ENCODE results near the gene DENND1A.
"Not testable (repeated sequence)": the region's sequence is repeated elsewhere in the genome, so short reads cannot be mapped to it uniquely, and the experiment has no call there.

DENND1A gene

GRCh38 chr9:123337971-123338370, 592.0 kb downstream of the DENND1A start:
- DNase-seq (ENCODE audit: low read depth) = no peak

- DNase-seq (ENCODE audit: low read depth) = no peak
Measured at GRCh38 chr9:123336959-123337358, 593.0 kb downstream of the DENND1A start.

- DNase-seq (ENCODE audit: low read depth) = no peak
Measured at GRCh38 chr9:123336449-123336848, 593.5 kb downstream of the DENND1A start.

DNA sequence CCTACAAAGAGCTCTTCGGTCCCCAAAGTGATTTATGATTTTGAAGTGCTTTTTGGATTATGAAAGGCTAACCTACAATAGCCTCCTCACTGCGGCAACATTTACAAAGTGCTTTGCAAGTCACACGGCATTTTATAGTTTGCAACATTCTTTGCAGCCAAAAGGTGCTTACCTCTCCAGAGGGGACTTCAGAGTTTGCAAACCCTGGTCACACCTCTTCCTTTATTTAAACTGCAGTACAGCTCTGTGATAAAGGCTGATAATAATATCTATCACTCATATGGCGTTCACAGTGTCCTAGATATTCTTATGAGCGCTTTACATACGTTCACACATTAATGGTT, 594.0 kb downstream of the DENND1A start:
- no peak for DNase-seq (ENCODE audit: low read depth)

- DNase-seq (ENCODE audit: low read depth) = no peak
Measured at GRCh38 chr9:123335193-123335985, 594.5 kb downstream of the DENND1A start.

DNA sequence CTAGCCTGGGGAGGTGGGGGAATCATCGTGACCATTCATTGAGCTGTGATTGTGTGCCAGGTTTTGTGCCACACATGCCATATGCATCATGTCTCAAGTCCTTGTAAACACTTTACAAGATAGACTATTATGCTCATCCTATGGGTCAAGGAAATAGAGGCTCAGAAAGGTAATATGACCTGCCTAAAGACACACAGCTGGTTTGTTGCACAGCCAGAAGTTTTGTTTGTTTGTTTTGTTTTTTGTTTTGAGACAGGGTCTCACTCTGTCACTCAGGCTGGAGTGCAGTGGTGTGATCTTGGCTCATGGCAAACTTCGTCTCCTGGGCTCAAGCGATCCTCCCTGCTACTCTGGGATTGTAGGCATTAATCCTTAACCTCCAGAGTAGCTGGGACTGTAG, 595.3 kb downstream of the DENND1A start:
- DNase-seq (ENCODE audit: low read depth) = no peak

DNA sequence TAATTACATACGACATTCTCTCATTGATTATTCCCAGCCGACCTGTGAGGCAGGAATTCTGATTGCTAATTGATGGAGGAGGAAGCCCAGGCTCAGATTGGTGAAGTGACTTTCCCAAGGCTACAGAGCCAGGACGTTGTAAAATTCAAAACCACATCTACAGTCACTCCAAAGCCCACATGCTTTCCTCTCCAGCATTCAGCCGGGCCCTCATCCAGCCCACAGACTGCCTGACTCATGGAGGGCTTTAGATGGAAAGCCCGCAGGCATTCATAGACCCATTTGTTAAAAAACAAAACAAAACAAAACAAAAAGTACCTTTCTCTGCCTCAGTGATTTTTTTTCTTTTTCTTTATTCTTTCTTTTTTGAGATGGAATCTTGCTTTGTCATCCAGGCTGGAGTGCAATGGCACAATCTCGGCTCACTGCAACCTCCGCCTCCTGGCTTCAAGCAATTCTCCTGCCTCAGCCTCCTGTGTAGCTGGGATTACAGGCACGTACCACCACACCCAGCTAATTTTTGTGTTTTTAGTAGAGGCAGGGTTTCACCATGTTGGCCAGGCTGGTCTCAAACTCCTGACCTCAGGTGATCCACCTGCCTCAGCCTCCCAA, 596.8 kb downstream of the DENND1A start:
- not testable (repeated sequence) for DNase-seq (ENCODE audit: low read depth)

DNA sequence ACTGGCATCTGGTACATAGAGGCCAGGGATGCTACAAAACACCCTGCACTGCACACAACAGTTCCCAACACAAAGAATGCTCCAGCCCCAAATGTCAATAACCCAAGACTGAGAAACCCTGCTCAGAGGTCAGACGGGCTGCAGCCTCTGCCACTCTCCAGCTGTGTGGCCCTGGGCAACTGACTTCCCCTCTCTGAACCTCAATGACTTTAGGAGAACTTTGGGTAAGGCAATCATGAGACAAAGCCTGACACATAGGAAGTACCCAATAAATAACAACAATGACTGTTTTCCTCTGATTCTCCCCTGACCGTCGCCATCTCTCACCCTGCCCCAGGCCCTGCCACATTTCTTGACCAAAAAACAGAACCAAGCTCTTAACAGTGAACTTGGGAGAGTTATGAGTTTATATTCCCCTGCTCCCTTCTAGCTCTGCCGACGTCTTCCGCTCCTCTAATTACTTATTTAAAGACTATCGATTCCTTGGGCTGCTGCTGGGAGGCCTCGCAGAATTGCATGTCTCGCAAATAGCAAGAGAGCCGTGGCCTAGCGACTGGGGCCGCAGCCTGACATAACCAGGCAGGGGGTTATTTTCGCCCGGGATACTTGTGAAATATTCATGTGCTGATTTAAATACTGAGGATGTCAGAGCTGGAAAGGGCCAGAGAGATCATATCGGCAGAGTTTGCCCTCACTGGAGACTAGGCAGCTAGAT, 598.4 kb downstream of the DENND1A start:
- no peak for DNase-seq (ENCODE audit: low read depth)
